Dedifferentiated amniotic fluid mesenchymal stem cell (primary cell): ENCODE measurements around the gene PANX2.

Experiments
- DNase-seq: peaks from one replicate; pipeline ENCODE4 v3.0.0-alpha.2; 2016; ENCODE audit errors: extremely low spot score

The PANX2 gene

GRCh38 chr22:50211147-50211546 lies 40.6 kb downstream of the PANX2 start:
- DNase-seq: no peak

GRCh38 chr22:50213263-50213662 lies 42.7 kb downstream of the PANX2 start:
- DNase-seq: no peak

- no peak for DNase-seq
Observed at GRCh38 chr22:50215297-50216054, 44.9 kb downstream of the PANX2 start.

GRCh38 chr22:50216055-50216683 lies 45.6 kb downstream of the PANX2 start:
- no peak for DNase-seq

GRCh38 chr22:50216684-50217520 lies 46.4 kb downstream of the PANX2 start:
- DNase-seq: no peak

GRCh38 chr22:50217543-50218152 lies 47.1 kb downstream of the PANX2 start:
- no peak for DNase-seq

- DNase-seq: no peak
Observed at GRCh38 chr22:50218153-50218995, 47.8 kb downstream of the PANX2 start.

GRCh38 chr22:50218996-50219727 lies 48.6 kb downstream of the PANX2 start:
- DNase-seq: no peak

- no peak for DNase-seq
Observed at GRCh38 chr22:50219800-50220602, 49.5 kb downstream of the PANX2 start.

- DNase-seq: no peak
Observed at GRCh38 chr22:50220603-50221409, 50.3 kb downstream of the PANX2 start.

- DNase-seq: no peak
Observed at GRCh38 chr22:50221410-50222300, 51.1 kb downstream of the PANX2 start.

- no peak for DNase-seq
Observed at GRCh38 chr22:50222508-50222907, 52.0 kb downstream of the PANX2 start.

- no peak for DNase-seq
Observed at GRCh38 chr22:50224071-50224470, 53.5 kb downstream of the PANX2 start.

GRCh38 chr22:50225200-50225969 lies 54.9 kb downstream of the PANX2 start:
- no peak for DNase-seq

- no peak for DNase-seq
Observed at GRCh38 chr22:50226063-50226874, 55.7 kb downstream of the PANX2 start.

- DNase-seq: no peak
Observed at GRCh38 chr22:50226875-50227165, 56.3 kb downstream of the PANX2 start.
